ENCODE results near the gene TAMM41.
"Not testable (repeated sequence)": the region's sequence is repeated elsewhere in the genome, so short reads cannot be mapped to it uniquely, and the experiment has no call there.

The TAMM41 gene

GRCh38 chr3:11815111-11815510 is 31.6 kb downstream of the TAMM41 start:
- DNase-seq (ENCODE audit: low read depth): no peak

- no peak for DNase-seq (ENCODE audit: low read depth)
Observed at GRCh38 chr3:11814663-11815062, 32.0 kb downstream of the TAMM41 start.

DNA sequence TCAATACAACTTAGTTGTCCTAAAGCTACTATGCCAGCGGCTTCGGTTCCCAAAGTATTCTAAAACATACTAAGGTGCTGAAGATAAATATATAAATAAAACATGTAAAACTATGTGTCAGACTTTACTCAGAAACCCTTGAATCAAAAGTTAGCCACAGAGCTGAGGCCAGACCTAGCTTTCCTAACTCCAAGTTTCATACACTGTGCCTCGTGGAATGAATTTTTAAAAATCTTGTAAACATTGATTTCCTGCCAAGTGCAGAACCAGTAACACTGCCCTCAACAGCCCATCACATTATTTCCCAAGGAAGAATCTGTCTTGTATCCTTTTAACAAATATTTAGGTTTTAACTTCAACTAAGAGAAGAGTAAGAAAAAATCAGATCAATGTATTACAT is 36.4 kb downstream of the TAMM41 start:
- peak; percentile 32 for DNase-seq (ENCODE audit: low read depth)

GRCh38 chr3:11808231-11808630 is 38.5 kb downstream of the TAMM41 start:
- no peak for DNase-seq (ENCODE audit: low read depth)

- no peak for DNase-seq (ENCODE audit: low read depth)
Observed at GRCh38 chr3:11807686-11808085, 39.0 kb downstream of the TAMM41 start.

- DNase-seq (ENCODE audit: low read depth): no peak
Observed at GRCh38 chr3:11805716-11806115, 41.0 kb downstream of the TAMM41 start.

DNA sequence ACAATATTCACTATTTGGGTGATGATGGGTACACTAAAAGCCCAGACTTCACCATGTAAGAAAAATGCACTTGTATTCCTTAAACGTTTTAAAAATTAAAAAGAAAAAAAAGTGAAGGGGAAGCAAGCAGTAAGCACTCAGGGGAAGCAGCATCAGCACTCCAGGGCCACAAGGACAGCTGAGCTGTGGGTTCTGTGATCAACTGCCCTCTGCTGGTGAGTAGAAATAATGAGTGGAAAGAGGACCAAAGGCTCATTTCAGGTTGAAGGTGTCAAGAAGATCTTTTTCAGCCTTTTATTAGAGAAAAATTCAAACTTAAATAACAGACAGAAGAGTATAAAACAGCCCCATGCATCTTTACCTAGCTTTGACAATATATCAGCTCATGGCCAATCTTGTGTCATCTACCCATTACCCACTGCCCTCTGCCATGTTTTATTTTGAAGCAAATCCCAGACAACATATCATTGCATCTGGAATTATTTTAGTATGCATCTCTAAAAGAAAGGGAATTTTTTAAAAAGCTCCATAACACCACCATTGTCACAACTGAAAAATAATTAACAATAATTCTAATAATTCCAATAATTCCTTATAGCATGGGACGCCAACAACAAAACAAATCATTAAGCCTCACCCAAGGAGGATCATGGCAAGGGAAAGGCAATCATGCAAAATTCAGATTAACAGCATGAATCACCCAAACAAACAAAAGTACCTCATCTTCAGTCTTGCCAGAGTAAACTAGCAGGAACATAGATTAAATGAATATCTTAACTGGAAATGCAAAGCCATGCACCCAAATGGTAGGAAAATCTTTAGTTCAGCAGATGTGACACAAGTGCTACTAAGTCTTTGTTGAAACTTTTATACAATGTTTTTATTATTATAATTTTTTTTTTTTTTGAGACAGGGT is 42.5 kb downstream of the TAMM41 start:
- DNase-seq (ENCODE audit: low read depth): peak; percentile 47

GRCh38 chr3:11799791-11800190 is 46.9 kb downstream of the TAMM41 start:
- no peak for DNase-seq (ENCODE audit: low read depth)

DNA sequence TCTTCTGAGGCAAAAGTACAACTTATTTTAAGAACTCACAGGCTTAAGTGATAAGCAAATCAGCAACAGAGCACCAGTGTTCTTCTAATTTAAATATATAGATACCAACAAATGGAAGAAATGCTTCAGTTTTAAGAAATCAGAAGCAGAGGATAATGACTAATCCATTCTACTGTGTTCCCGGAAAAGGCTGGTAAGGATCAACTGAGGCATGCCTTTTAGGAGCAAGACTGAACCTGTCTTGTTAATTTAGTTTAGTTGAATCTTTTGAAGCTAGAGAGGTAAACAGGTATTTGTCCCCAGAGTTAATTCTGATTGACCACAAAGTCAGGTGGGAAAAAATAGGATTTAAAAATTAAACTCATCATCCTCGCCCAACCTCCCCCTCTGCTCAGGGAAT is 51.8 kb downstream of the TAMM41 start:
- no peak for DNase-seq (ENCODE audit: low read depth)

GRCh38 chr3:11791339-11792200 is 55.1 kb downstream of the TAMM41 start:
- DNase-seq (ENCODE audit: low read depth): no peak

DNA sequence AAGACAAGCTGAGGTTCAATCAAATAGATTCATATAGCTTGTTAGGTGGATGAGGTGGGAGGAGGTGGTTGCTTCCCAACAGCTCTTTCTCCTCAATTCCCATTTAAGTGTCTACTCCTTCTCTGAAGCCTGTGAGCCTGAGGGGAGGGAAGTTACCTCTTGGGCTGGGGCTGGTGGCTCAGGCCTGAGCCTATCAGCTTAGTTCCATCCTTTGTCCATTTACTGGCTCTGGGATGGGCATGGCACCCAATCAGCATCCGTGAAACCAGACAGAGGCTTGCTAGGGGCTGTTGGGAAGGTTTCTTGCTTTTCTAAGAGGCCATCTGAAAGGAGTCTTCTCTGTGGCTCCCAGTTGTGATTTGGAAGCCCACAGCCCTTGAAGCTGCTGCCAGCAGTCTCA is 57.3 kb downstream of the TAMM41 start:
- DNase-seq (ENCODE audit: low read depth): no peak

GRCh38 chr3:11784971-11785377 is 61.7 kb downstream of the TAMM41 start:
- DNase-seq (ENCODE audit: low read depth): no peak

DNA sequence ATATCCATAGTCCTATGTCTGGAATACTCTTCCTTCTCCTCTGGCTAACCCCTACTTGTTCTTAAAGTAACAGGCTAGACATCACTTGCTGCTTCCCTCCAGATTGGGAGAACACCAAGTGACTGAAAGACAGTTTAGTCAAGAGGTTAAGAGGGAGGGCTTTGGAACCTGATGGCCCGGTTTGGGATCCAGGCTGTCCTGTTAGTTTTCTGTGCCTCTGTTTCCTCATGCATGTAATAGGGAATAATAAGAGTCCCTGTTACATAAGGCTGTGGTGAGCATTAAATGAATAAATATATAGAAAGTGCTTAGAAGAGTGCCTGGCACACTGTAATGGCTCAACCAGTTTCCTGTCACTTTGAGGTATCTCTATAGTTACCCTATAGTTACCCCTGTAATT is 66.3 kb downstream of the TAMM41 start:
- DNase-seq (ENCODE audit: low read depth): no peak

DNA sequence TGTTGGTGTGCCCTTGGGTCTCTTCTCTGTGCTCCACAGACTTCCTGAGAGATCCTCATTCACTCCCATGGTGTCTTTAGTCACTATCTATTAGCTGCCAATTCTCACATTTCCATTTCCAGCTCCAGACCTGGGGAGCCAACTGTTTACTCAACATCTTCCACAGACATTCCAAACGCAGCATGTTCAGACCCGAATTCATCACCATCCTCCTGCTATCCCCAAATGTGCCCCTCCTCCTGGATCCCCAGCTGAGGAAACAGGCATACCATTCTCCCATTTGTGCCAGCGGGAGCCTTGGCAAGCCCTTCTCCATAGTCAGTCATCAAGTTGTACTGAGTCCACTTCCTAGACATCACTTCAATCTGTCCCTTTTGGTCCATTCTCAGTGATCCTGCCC is 67.1 kb downstream of the TAMM41 start:
- DNase-seq (ENCODE audit: low read depth): no peak

- DNase-seq (ENCODE audit: low read depth): no peak
Observed at GRCh38 chr3:11778248-11778647, 68.4 kb downstream of the TAMM41 start.

DNA sequence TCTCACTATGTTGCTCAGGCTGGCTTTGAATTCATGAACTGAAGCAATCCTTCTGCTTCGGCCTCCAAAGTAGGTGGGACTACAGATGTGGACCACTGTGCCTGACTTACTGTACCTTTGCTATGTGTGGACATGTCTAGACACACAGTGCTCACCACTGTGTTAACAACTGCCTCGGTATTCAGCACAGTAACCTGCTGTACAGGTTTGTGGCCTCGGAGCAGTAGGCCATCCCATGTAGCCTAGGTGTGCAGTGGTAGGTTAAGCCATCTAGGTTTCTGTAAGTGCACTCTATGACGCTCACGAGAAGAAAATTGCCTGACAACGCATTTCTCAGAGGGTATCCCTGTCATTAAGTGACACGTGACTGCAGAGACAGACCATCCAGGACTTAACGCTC is 70.3 kb downstream of the TAMM41 start:
- DNase-seq (ENCODE audit: low read depth): no peak

DNA sequence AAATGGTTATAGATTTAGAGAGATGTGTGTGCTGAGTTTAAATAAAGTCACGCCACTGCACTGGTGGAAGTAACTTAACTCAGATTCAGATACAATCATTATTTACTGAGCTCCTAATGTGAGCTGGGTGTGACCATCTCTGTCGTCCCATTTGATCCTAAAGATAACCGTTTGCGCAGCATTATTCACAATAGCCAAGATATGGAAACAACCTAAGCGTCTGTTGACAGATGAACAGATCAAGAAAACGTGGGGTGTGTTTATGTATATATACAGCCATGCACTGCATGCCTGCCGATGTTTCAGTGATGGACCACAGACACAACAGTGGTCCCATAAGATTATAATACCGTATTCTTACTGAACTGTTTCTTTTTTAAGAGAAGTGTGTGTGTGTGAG is 71.2 kb downstream of the TAMM41 start:
- no peak for DNase-seq (ENCODE audit: low read depth)

DNA sequence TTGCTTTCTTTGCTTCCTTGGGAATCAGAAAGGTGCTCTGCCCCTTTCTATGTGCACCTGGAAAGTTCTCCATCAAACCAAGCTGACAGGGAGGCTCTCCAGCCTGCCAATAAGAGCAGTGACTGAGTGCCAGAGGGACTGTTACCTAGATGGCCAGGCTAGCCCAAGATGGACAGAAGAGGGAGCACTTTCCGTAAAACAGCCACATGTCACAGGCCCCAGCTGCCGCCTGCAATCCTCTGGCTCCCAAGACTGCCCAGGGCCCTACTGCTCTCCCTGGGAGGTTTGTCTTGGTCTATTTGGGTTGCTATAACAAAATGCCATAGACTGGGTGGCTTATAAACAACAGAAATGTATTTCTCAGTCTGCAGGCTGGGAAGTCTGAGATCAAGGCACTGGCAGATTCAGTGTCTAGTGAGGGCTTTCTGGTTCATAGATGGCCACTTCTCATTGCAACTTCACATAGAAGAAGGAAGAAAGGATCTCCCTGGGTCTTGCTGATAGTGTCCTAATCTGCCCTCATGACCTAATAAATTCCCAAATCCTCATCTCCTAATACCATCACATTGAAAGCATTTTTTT is 72.3 kb downstream of the TAMM41 start:
- DNase-seq (ENCODE audit: low read depth): peak; percentile 20

- DNase-seq (ENCODE audit: low read depth): not testable (repeated sequence)
Observed at GRCh38 chr3:11771931-11772330, 74.8 kb downstream of the TAMM41 start.

- DNase-seq (ENCODE audit: low read depth): peak; percentile 58
Observed at GRCh38 chr3:11770477-11771391, 76.0 kb downstream of the TAMM41 start.

DNA sequence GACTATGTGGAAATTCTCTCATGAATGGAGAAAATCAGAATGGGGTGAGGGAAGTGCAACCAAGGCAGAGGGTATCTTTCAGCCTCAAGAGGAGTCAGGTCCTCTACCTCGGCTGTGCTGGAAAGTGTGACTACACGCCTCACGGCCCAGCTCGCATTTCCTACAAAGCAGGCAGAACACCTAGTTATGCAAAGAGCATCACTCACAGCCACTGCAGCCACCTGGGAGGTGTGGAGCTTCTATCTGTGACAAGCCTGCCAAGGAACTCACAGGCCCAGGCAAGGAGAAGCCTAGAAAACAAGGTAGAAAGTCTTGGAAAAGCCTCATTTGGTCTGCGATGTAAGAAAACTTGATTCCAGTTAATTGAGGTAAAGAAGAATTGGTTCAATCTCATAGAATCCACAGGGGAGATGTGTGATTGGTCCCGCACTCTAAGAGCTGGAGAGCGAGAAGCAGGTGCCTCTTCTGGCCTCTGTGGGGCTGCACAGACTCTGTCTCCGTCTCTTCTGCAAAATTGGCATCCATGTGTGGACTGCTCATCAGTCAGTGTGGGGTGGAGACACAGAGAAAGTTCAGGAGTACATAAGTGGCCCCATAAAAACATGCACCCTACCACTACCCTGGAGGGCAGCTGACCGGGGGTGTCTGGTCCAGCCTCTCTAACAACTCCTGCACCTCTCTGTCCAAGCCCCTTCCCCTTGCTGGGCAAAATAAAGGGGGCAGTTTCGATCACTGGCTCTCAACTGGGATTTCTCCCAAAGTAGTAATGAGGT is 76.8 kb downstream of the TAMM41 start:
- DNase-seq (ENCODE audit: low read depth): no peak
